ENCODE measurements around the gene WNT2.

GRCh38 chr7:117308891-117309290, 14.0 kb downstream of the WNT2 start:
- TF ChIP-seq EZH2 (IDR thresholded peaks at IDR 0.05; ENCODE audit: borderline replicate concordance, insufficient read depth, low read depth, low read length, poor library complexity, severe bottlenecking), result no peak
- no peak for TF ChIP-seq CTCF (IDR thresholded peaks at IDR 0.05)
